Measurements from ENCODE around the gene SAT1. TPM values are rescaled to one million over a fixed set of nuclear protein-coding genes. Genes with fewer than 3 reads are reported as not detected.
A peak's percentile ranks its signal among the peaks of the same experiment; 100 is the strongest.

The SAT1 gene
- total and polyA plus RNA-seq, 2 experiments from 2014 or later = 168 to 245 TPM

- H3K9me3 ChIP-seq (ENCODE audit: low read depth) = no peaks in the 10 kb centered on the region
- no peaks in the 10 kb centered on the region for H3K27me3 ChIP-seq (replicated peaks; ENCODE audit: insufficient read depth)
- no peak overlapping the region for H3K4me2 ChIP-seq (ENCODE audit: unreplicated experiment)
- TF ChIP-seq EZH2 (IDR thresholded peaks at IDR 0.05; ENCODE audit: insufficient read depth, poor library complexity, severe bottlenecking) = no peak
- no peak for TF ChIP-seq EZH2phosphoT487 (IDR thresholded peaks at IDR 0.05; ENCODE audit: insufficient read depth, low read depth)
- no peaks in the 10 kb centered on the region for H4K20me1 ChIP-seq (ENCODE audit: insufficient read depth)
- peaks cover 20% of the 10 kb centered on the region; the same call in 1 of the 2 replicates for H3K4me1 ChIP-seq (ENCODE audit: insufficient read depth)
- H3K79me2 ChIP-seq (ENCODE audit: insufficient read depth) = no peaks in the 10 kb centered on the region
- no peaks in the 10 kb centered on the region for H3K36me3 ChIP-seq (ENCODE audit: low read depth)
- H3K9me2 ChIP-seq (ENCODE audit: insufficient read depth) = no peaks in the 10 kb centered on the region
- no peak overlapping the region for H2AFZ ChIP-seq
- 94 to 97% methylated on average over 3 of the region's 3 CpGs for WGBS, 2 experiments (ENCODE audit: low coverage in 1 of 2, low lambda C conversion rate in 2 of 2, missing lambda C conversion rate in 2 of 2)
- no peak for DNase-seq
- in situ Hi-C loops (cut with MboI) = no loop called here
- no peak overlapping the region for H3K9ac ChIP-seq
- H3K4me3 ChIP-seq = no peak overlapping the region
- H3K27ac ChIP-seq = no peak overlapping the region
- H3F3A ChIP-seq (ENCODE audit: insufficient read depth) = peaks cover 9% of the 10 kb centered on the region; the same call in 1 of the 2 replicates
Measured at GRCh38 chrX:23810279-23810678, 27.3 kb downstream of the SAT1 start.

- Histone ChIP-seq H3K36me3 (ENCODE audit: low read depth) (no peaks in the 10 kb centered on the region), H3K27ac (no peak overlapping the region), H3K4me1 (ENCODE audit: insufficient read depth) (peaks cover 20% of the 10 kb centered on the region; the same call in 1 of the 2 replicates), H3K27me3 (replicated peaks; ENCODE audit: insufficient read depth) (no peaks in the 10 kb centered on the region), H3F3A (ENCODE audit: insufficient read depth) (peaks cover 9% of the 10 kb centered on the region; the same call in 1 of the 2 replicates), H3K9me2 (ENCODE audit: insufficient read depth) (no peaks in the 10 kb centered on the region), H3K9me3 (ENCODE audit: low read depth) (no peaks in the 10 kb centered on the region), H2AFZ (peak overlapping the region; percentile 59), H3K79me2 (ENCODE audit: insufficient read depth) (no peaks in the 10 kb centered on the region), H3K9ac (peak overlapping the region; percentile 37; the same call in 1 of the 2 replicates), H3K4me2 (ENCODE audit: unreplicated experiment) (peak overlapping the region; percentile 36), H4K20me1 (ENCODE audit: insufficient read depth) (no peaks in the 10 kb centered on the region), H3K4me3 (peak overlapping the region; percentile 57)
- DNase-seq = peak; percentile 47
- TF ChIP-seq EZH2 (IDR thresholded peaks at IDR 0.05; ENCODE audit: insufficient read depth, poor library complexity, severe bottlenecking) = no peak
- no peak for TF ChIP-seq EZH2phosphoT487 (IDR thresholded peaks at IDR 0.05; ENCODE audit: insufficient read depth, low read depth)
- in situ Hi-C loops (cut with MboI) = no loop called here
- 1 to 5% methylated on average over 10 of the region's 10 CpGs for WGBS, 2 experiments (ENCODE audit: low coverage in 1 of 2, low lambda C conversion rate in 2 of 2, missing lambda C conversion rate in 2 of 2)
Measured at GRCh38 chrX:23811108-23811651, 28.2 kb downstream of the SAT1 start.

GRCh38 chrX:23811656-23812055, 28.7 kb downstream of the SAT1 start:
- peak overlapping the region; percentile 36 for H3K4me2 ChIP-seq (ENCODE audit: unreplicated experiment)
- peaks cover 9% of the 10 kb centered on the region; the same call in 1 of the 2 replicates for H3F3A ChIP-seq (ENCODE audit: insufficient read depth)
- H3K79me2 ChIP-seq (ENCODE audit: insufficient read depth) = no peaks in the 10 kb centered on the region
- peak overlapping the region; percentile 59 for H2AFZ ChIP-seq
- in situ Hi-C loops (cut with MboI) = no loop called here
- no peaks in the 10 kb centered on the region for H3K9me2 ChIP-seq (ENCODE audit: insufficient read depth)
- H3K36me3 ChIP-seq (ENCODE audit: low read depth) = no peaks in the 10 kb centered on the region
- peak overlapping the region; percentile 37; the same call in 1 of the 2 replicates for H3K9ac ChIP-seq
- no peaks in the 10 kb centered on the region for H3K9me3 ChIP-seq (ENCODE audit: low read depth)
- H4K20me1 ChIP-seq (ENCODE audit: insufficient read depth) = no peaks in the 10 kb centered on the region
- peaks cover 20% of the 10 kb centered on the region; the same call in 1 of the 2 replicates for H3K4me1 ChIP-seq (ENCODE audit: insufficient read depth)
- no peaks in the 10 kb centered on the region for H3K27me3 ChIP-seq (replicated peaks; ENCODE audit: insufficient read depth)
- H3K4me3 ChIP-seq = peak overlapping the region; percentile 57
- 65 to 69% methylated on average over 6 of the region's 6 CpGs for WGBS, 2 experiments (ENCODE audit: low coverage in 1 of 2, low lambda C conversion rate in 2 of 2, missing lambda C conversion rate in 2 of 2)
- no peak overlapping the region for H3K27ac ChIP-seq
- no peak for TF ChIP-seq EZH2phosphoT487 (IDR thresholded peaks at IDR 0.05; ENCODE audit: insufficient read depth, low read depth)
- TF ChIP-seq EZH2 (IDR thresholded peaks at IDR 0.05; ENCODE audit: insufficient read depth, poor library complexity, severe bottlenecking) = no peak
- no peak for DNase-seq

DNA sequence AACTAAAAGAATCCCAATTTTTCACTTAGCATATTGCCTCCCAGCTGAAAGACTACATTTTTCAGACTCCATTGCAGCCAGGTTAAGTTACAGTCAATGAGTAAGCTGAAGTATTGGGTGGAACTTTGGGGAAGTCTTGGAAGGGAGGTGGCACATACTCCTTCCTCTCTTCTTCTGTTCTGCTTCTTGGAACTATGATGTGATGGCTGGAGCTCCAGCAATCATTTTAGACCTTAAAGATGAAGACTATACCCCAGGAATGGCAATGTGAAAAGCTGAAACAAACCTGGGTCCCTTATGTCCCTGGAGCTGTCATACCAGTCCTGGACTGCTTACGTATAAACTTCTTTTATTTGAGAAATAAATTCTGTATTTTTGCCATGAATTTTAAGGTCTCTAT, 30.8 kb downstream of the SAT1 start:
- 87 to 100% methylated on average over 1 of the region's 1 CpG for WGBS, 2 experiments (ENCODE audit: low coverage in 1 of 2, low lambda C conversion rate in 2 of 2, missing lambda C conversion rate in 2 of 2)
- H3K4me1 ChIP-seq (ENCODE audit: insufficient read depth) = 0 out of 2 replicates have a peak, but pooled peaks cover 10% of the 10 kb centered on the region
- H3K9me2 ChIP-seq (ENCODE audit: insufficient read depth) = no peaks in the 10 kb centered on the region
- no peaks in the 10 kb centered on the region for H3K79me2 ChIP-seq (ENCODE audit: insufficient read depth)
- H3K27ac ChIP-seq = no peak overlapping the region
- H3K9me3 ChIP-seq (ENCODE audit: low read depth) = no peaks in the 10 kb centered on the region
- no peak for DNase-seq
- no peaks in the 10 kb centered on the region for H3K36me3 ChIP-seq (ENCODE audit: low read depth)
- no peak for TF ChIP-seq EZH2phosphoT487 (IDR thresholded peaks at IDR 0.05; ENCODE audit: insufficient read depth, low read depth)
- no peak for TF ChIP-seq EZH2 (IDR thresholded peaks at IDR 0.05; ENCODE audit: insufficient read depth, poor library complexity, severe bottlenecking)
- no peak overlapping the region for H3K4me2 ChIP-seq (ENCODE audit: unreplicated experiment)
- H3K9ac ChIP-seq = no peak overlapping the region
- in situ Hi-C loops (cut with MboI) = no loop called here
- H3F3A ChIP-seq (ENCODE audit: insufficient read depth) = no peaks in the 10 kb centered on the region
- H2AFZ ChIP-seq = no peak overlapping the region
- H4K20me1 ChIP-seq (ENCODE audit: insufficient read depth) = no peaks in the 10 kb centered on the region
- H3K27me3 ChIP-seq (replicated peaks; ENCODE audit: insufficient read depth) = no peaks in the 10 kb centered on the region
- H3K4me3 ChIP-seq = no peak overlapping the region
